IMR-90 (cell line): Measurements from ENCODE around the gene IGLL5. TPM values are rescaled to one million over a fixed set of nuclear protein-coding genes. Genes with fewer than 3 reads are reported as not detected.

Experiments
- ATAC-seq: fragments of 200-7000 bp; cut with Tn5 transposase; 2 replicates; pipeline ENCODE4 v1.9.1; 2020; ENCODE audit warnings: low read depth, mild to moderate bottlenecking, moderate library complexity
- BruUV-seq: library from RNA; stranded (reverse); fragments of 400-500 nt; replicated peaks from 2 replicates; lab custom pipeline; 2021; lab: Mats Ljungman, UMichigan
- CTCF ChIA-PET: fragments of 300-600 bp; formaldehyde crosslinking; extraction: SDS; loops from one replicate; lab custom pipeline; 2021; ENCODE audit warnings: antibody characterized with exemption; lab: Yijun Ruan, JAX
- POLR2A ChIA-PET: fragments of 300-600 bp; sonication (Branson Sonifier 250); formaldehyde crosslinking; loops from one replicate; lab custom pipeline; 2022; ENCODE audit warnings: antibody characterized with exemption; ENCODE audit not compliant: unreplicated experiment; lab: Charles Lee
- DNase-seq: peaks from one replicate; pipeline ENCODE4 v3.0.0; 2013
- H2AFZ ChIP-seq: replicated peaks from 2 replicates; pipeline ENCODE3; 2013; ENCODE audit warnings: low read length, mild to moderate bottlenecking; ENCODE audit not compliant: poor library complexity
- H2AK5ac ChIP-seq: 2 replicates; pipeline ENCODE4 v1.6.1; 2013; ENCODE audit warnings: low read depth, low read length, inconsistent platforms
- H2AK9ac ChIP-seq: replicated peaks from 2 replicates; pipeline ENCODE3; 2013; ENCODE audit warnings: mild to moderate bottlenecking, low read depth, low read length, moderate library complexity; ENCODE audit not compliant: poor library complexity
- H2BK120ac ChIP-seq: 2 replicates; pipeline ENCODE4 v1.6.1; 2013; ENCODE audit warnings: low read depth, low read length, inconsistent platforms
- H2BK15ac ChIP-seq: 3 replicates; pipeline ENCODE4 v1.6.1; 2013; ENCODE audit warnings: low read depth, low read length, inconsistent platforms
- H2BK20ac ChIP-seq: 2 replicates; pipeline ENCODE4 v1.6.1; 2013; ENCODE audit warnings: low read depth, mild to moderate bottlenecking, inconsistent platforms, low read length, moderate library complexity
- H2BK5ac ChIP-seq: 2 replicates; pipeline ENCODE4 v1.6.1; 2013; ENCODE audit warnings: mild to moderate bottlenecking, low read depth, low read length, inconsistent platforms; ENCODE audit not compliant: poor library complexity, severe bottlenecking
- H3K14ac ChIP-seq: replicated peaks from 2 replicates; pipeline ENCODE4 v1.6.1; 2013; ENCODE audit warnings: low read depth, low read length, inconsistent platforms
- H3K18ac ChIP-seq: 2 replicates; pipeline ENCODE4 v1.6.1; 2013; ENCODE audit warnings: low read depth, low read length, control low read depth
- H3K23ac ChIP-seq: 2 replicates; pipeline ENCODE4 v1.6.1; 2013; ENCODE audit warnings: low read depth, low read length, inconsistent platforms
- H3K27ac ChIP-seq: 2 replicates; pipeline ENCODE4 v1.5.1; 2013; ENCODE audit warnings: mild to moderate bottlenecking, control low read depth, low read length; ENCODE audit not compliant: insufficient read depth
- H3K27me3 ChIP-seq: 2 replicates; pipeline ENCODE4 v1.6.1; 2013; ENCODE audit warnings: low read length; ENCODE audit not compliant: control insufficient read depth, insufficient read depth
- H3K36me3 ChIP-seq: 2 replicates; pipeline ENCODE4 v1.6.1; 2013; ENCODE audit warnings: low read length, mixed read lengths; ENCODE audit not compliant: control insufficient read depth, insufficient read depth
- H3K4ac ChIP-seq: 2 replicates; pipeline ENCODE4 v1.6.1; 2013; ENCODE audit warnings: low read depth, low read length, inconsistent platforms
- H3K4me1 ChIP-seq: 2 replicates; pipeline ENCODE4 v1.6.1; 2013; ENCODE audit warnings: low read length, mixed read lengths; ENCODE audit not compliant: control insufficient read depth, insufficient read depth
- H3K4me2 ChIP-seq: 2 replicates; pipeline ENCODE4 v1.6.1; 2013; ENCODE audit warnings: low read depth, mild to moderate bottlenecking, control low read depth, low read length, moderate library complexity
- H3K4me3 ChIP-seq: 2 replicates; pipeline ENCODE4 v1.5.1; 2013; ENCODE audit warnings: low read depth, mild to moderate bottlenecking, control low read depth, low read length, moderate library complexity; ENCODE audit not compliant: insufficient read depth
- H3K56ac ChIP-seq: 2 replicates; pipeline ENCODE4 v1.6.1; 2013; ENCODE audit warnings: low read length, inconsistent platforms; ENCODE audit not compliant: insufficient read depth; ENCODE audit errors: extremely low read depth
- H3K79me1 ChIP-seq, 2 experiments: 2 replicates each; pipeline ENCODE4 v1.6.1; 2013; ENCODE audit warnings: low read length in 2 of 2, inconsistent platforms in 1 of 2, low read depth in 1 of 2
- H3K9ac ChIP-seq: 2 replicates; pipeline ENCODE4 v1.6.1; 2013; ENCODE audit warnings: low read depth, low read length, control low read depth
- H3K9me1 ChIP-seq: 2 replicates; pipeline ENCODE4 v1.6.1; 2013; ENCODE audit warnings: low read length, inconsistent platforms; ENCODE audit not compliant: insufficient read depth
- H3K9me3 ChIP-seq: 2 replicates; pipeline ENCODE4 v1.6.1; 2013; ENCODE audit warnings: low read length; ENCODE audit not compliant: control insufficient read depth, insufficient read depth
- H4K20me1 ChIP-seq: 2 replicates; pipeline ENCODE4 v1.6.1; 2013; ENCODE audit warnings: low read length, inconsistent platforms; ENCODE audit not compliant: insufficient read depth
- H4K5ac ChIP-seq: 2 replicates; pipeline ENCODE4 v1.6.1; 2013; ENCODE audit warnings: mild to moderate bottlenecking, low read depth, low read length, control low read depth
- H4K8ac ChIP-seq, 2 experiments: 2 replicates each; pipeline ENCODE4 v1.6.1; 2013; ENCODE audit warnings: low read depth in 2 of 2, low read length in 2 of 2, control low read depth in 1 of 2, inconsistent platforms in 1 of 2
- H4K91ac ChIP-seq: 2 replicates; pipeline ENCODE4 v1.6.1; 2013; ENCODE audit warnings: low read depth, low read length, inconsistent platforms; ENCODE audit not compliant: insufficient read depth
- BHLHE40 ChIP-seq: fragments of 150-350 bp; IDR thresholded peaks from 2 replicates; pipeline ENCODE4 v1.6.1; 2016; ENCODE audit warnings: mild to moderate bottlenecking, low read depth, low read length
- CEBPB ChIP-seq: IDR thresholded peaks from 2 replicates; pipeline ENCODE4 v1.6.1; 2012; ENCODE audit warnings: low read depth, low read length, improper control_type of control experiment
- CHD1 ChIP-seq: IDR thresholded peaks from 2 replicates; pipeline ENCODE4 v1.6.1; 2012; ENCODE audit warnings: low read depth, low read length, improper control_type of control experiment
- CTCF ChIP-seq: conservative IDR thresholded peaks from 2 replicates; pipeline ENCODE4 v1.5.1; 2012; ENCODE audit warnings: mild to moderate bottlenecking, low read depth, low read length, improper control_type of control experiment
- ELK1 ChIP-seq: fragments of 150-350 bp; IDR thresholded peaks from 2 replicates; pipeline ENCODE4 v1.6.1; 2016; ENCODE audit warnings: low read depth, mild to moderate bottlenecking, low read length, moderate library complexity, borderline replicate concordance
- FOS ChIP-seq: fragments of 150-350 bp; IDR thresholded peaks from 2 replicates; pipeline ENCODE4 v1.6.1; 2016; ENCODE audit warnings: low read depth, low read length
- MAFK ChIP-seq: IDR thresholded peaks from 2 replicates; pipeline ENCODE4 v1.6.1; 2012; ENCODE audit warnings: low read depth, low read length, improper control_type of control experiment
- MAZ ChIP-seq: IDR thresholded peaks from 2 replicates; pipeline ENCODE4 v1.6.1; 2012; ENCODE audit warnings: low read depth, mild to moderate bottlenecking, low read length, improper control_type of control experiment, moderate library complexity, borderline replicate concordance
- POLR2A ChIP-seq: IDR thresholded peaks from 2 replicates; pipeline ENCODE4 v1.6.1; 2012; ENCODE audit warnings: mild to moderate bottlenecking, low read depth, low read length
- RCOR1 ChIP-seq: IDR thresholded peaks from 2 replicates; pipeline ENCODE4 v1.6.1; 2012; ENCODE audit warnings: mild to moderate bottlenecking, low read length, improper control_type of control experiment; ENCODE audit not compliant: insufficient replicate concordance
- RFX5 ChIP-seq: IDR thresholded peaks from 2 replicates; pipeline ENCODE4 v1.8.0; 2012; ENCODE audit warnings: low read depth, mild to moderate bottlenecking, low read length, moderate library complexity
- SMC3 ChIP-seq: fragments of 150-350 bp; IDR thresholded peaks from 2 replicates; pipeline ENCODE4 v1.6.1; 2016; ENCODE audit warnings: low read depth, mild to moderate bottlenecking, antibody characterized with exemption, low read length, moderate library complexity
- WGBS, 2 experiments: methylation state at CpG; one replicate each; pipeline versions ENCODE4 v1.1.5 to v1.1.7; 2013; ENCODE audit warnings: missing lambda C conversion rate in 2 of 2; ENCODE audit not compliant: insufficient read length in 1 of 2; ENCODE audit errors: extremely low coverage in 2 of 2; 5-methylcytosine and 5-hydroxymethylcytosine counted together
- dilution Hi-C: fragments of 300-500 bp; cut with HindIII; formaldehyde crosslinking; loops from one replicate; pipeline ENCODE4 v1.14.3; 2018; ENCODE audit warnings: low sequenced_read_pairs; ENCODE audit not compliant: unreplicated experiment
- in situ Hi-C: fragments of 300-500 bp; cut with MboI; formaldehyde crosslinking; loops from 3 replicates; pipeline ENCODE4 v1.14.3; 2019; ENCODE audit warnings: low sequenced_read_pairs, inconsistent platforms, mixed read lengths
- intact Hi-C: fragments of 100-400 bp; cut with micrococcal nuclease; formaldehyde crosslinking; loops from 2 replicates; pipeline ENCODE4 v1.10.0; 2022
- polyA plus RNA-seq, 3 experiments: library from polyadenylated mRNA; depleted of rRNA; stranded (reverse); fragments of >200 nt; gene quantifications; 2 replicates each; pipeline ENCODE4 v1.2.3, GENCODE V29; 2012; ENCODE audit warnings: low replicate concordance in 1 of 3
- total RNA-seq: library from RNA; depleted of rRNA; stranded (reverse); fragments of >200 nt; gene quantifications from 2 replicates; pipeline ENCODE4 v1.2.3, GENCODE V29; 2012
- TF ChIP-seq, protein P1 (sequence below): fragments of 150-350 bp; IDR thresholded peaks from 2 replicates; pipeline ENCODE4 v1.6.1; 2017; ENCODE audit warnings: mild to moderate bottlenecking, antibody characterized with exemption, low read length, low read depth

The IGLL5 gene
- total and polyA plus RNA-seq, 2 of the 4 experiments (the other 2 are of a cell fraction) = not detected

- Histone ChIP-seq H2BK120ac (no peak overlapping the region), H3K4me1 (no peaks in the 10 kb centered on the region), H3K4me3 (no peak overlapping the region), H4K8ac (no peak overlapping the region), H4K20me1 (no peaks in the 10 kb centered on the region), H3K14ac (no peak overlapping the region), H2AK9ac (no peak overlapping the region), H3K18ac (no peak overlapping the region), H3K9me1 (no peaks in the 10 kb centered on the region), H3K79me1 (no peaks in the 10 kb centered on the region), H2AK5ac (no peak overlapping the region), H3K4ac (no peak overlapping the region), H3K56ac (no peak overlapping the region), H4K5ac (no peak overlapping the region), H3K9me3 (no peaks in the 10 kb centered on the region), H2BK20ac (no peak overlapping the region), H3K4me2 (no peak overlapping the region), H3K27ac (no peak overlapping the region), H2AFZ (no peak overlapping the region), H3K36me3 (no peaks in the 10 kb centered on the region), H3K23ac (no peak overlapping the region), H3K27me3 (peaks cover 10% of the 10 kb centered on the region), H3K9ac (no peak overlapping the region), H2BK5ac (no peak overlapping the region), H4K91ac (no peak overlapping the region), H2BK15ac (no peak overlapping the region)
- no TSS peak for BruUV-seq
- CTCF ChIA-PET = interaction anchor here (1.2 kb wide), 1 partner anchor 29 kb away, joined by 4 read pairs; no protein-coding TSS in a partner anchor
- POLR2A ChIA-PET = no interaction called here
- no peak for TF ChIP-seq MAZ
- no peak for TF ChIP-seq CEBPB
- TF ChIP-seq CTCF = no peak
- TF ChIP-seq POLR2A = no peak
- TF ChIP-seq RCOR1 = no peak
- no peak for TF ChIP-seq FOS
- TF ChIP-seq BHLHE40 = no peak
- TF ChIP-seq ELK1 = no peak
- TF ChIP-seq MAFK = no peak
- TF ChIP-seq RFX5 = no peak
- TF ChIP-seq SMC3 = no peak
- TF ChIP-seq, protein P1, sequence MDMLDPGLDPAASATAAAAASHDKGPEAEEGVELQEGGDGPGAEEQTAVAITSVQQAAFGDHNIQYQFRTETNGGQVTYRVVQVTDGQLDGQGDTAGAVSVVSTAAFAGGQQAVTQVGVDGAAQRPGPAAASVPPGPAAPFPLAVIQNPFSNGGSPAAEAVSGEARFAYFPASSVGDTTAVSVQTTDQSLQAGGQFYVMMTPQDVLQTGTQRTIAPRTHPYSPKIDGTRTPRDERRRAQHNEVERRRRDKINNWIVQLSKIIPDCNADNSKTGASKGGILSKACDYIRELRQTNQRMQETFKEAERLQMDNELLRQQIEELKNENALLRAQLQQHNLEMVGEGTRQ = no peak
- TF ChIP-seq CHD1 = no peak
- no CpG with 5 or more reads among the region's 13 CpGs for WGBS, 2 experiments
- ATAC-seq (no peak), DNase-seq (no peak)
- in situ Hi-C loops (loop anchor here (10.0 kb wide), 1 partner anchor 270 kb away; no protein-coding TSS in a partner anchor), intact Hi-C loops (no loop called here), dilution Hi-C loops (no loop called here)
Observed at GRCh38 chr22:22855085-22855484, 32.5 kb upstream of the IGLL5 start.
